Astrocyte of the spinal cord (primary cell): ENCODE results near the gene ARMC12.

Experiments
- DNase-seq: peaks from one replicate; pipeline ENCODE4 v3.0.0; 2011; ENCODE audit warnings: low read depth, low spot score
- H3K4me3 ChIP-seq: 2 replicates; pipeline ENCODE4 v1.5.1; 2011; ENCODE audit warnings: low read depth, mild to moderate bottlenecking, low read length, moderate library complexity
- in situ Hi-C: cut with HindIII; loops from 2 replicates; pipeline ENCODE4 v1.10.0; 2017; ENCODE audit warnings: low sequenced_read_pairs
- TF ChIP-seq, protein P1 (sequence below): IDR thresholded peaks from 2 replicates; pipeline ENCODE4 v1.5.1; 2012; ENCODE audit warnings: low read depth, mild to moderate bottlenecking, low read length, inconsistent platforms

ARMC12 gene

DNA sequence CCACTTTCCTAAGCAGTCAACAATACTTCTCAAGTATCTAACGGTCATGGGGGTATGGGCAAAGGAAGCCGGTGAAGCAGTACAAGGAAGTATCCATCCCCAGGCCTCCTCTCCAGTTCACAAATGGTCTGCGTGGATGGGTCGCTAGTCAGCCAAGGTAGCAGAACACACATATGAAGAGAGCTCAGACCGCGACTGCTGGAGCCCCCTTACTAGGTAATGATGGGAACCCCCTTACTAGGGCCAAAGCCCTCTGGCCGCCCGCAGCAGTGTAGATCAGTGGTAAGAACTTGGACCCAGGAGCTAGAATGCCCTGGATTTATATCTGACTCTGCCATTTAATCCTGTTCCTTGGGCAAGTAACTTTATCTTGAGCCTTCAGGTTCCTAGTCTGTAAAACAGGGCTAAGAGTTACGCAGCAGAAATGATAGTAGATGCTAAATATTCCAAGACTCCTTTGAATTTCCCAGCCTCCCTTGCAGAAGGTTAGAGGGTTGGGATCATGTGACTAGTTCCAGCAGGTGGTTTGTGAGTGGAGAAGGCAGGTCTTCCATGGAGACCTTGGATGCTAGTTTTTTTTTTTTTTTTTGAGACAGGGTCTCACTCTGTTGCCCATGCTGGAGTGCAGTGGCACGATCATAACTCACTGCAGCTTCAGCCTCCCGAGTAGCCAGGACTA lies 37.4 kb downstream of the ARMC12 start:
- no peak overlapping the region for H3K4me3 ChIP-seq
- DNase-seq = no peak
- in situ Hi-C loops = no loop called here
- TF ChIP-seq, protein P1, sequence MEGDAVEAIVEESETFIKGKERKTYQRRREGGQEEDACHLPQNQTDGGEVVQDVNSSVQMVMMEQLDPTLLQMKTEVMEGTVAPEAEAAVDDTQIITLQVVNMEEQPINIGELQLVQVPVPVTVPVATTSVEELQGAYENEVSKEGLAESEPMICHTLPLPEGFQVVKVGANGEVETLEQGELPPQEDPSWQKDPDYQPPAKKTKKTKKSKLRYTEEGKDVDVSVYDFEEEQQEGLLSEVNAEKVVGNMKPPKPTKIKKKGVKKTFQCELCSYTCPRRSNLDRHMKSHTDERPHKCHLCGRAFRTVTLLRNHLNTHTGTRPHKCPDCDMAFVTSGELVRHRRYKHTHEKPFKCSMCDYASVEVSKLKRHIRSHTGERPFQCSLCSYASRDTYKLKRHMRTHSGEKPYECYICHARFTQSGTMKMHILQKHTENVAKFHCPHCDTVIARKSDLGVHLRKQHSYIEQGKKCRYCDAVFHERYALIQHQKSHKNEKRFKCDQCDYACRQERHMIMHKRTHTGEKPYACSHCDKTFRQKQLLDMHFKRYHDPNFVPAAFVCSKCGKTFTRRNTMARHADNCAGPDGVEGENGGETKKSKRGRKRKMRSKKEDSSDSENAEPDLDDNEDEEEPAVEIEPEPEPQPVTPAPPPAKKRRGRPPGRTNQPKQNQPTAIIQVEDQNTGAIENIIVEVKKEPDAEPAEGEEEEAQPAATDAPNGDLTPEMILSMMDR = no peak

DNA sequence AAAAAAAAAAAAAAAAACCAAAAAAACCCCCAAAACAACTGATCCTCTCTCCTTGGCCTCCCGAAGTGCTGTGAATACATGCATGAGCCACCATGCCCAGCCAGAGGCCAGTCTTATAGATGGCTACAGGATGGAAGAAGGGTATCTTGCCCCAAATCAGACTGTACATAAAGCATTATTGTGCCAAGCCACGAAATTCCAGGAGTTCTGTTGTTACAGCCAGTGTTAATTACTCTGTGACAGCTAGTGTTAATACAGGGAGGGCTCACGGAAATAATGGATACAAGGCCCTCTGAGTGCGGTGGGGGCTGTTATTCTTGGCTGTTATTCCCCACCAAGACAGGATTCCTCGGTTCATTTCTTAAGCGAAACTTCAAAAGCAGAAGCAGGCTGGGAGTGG lies 38.2 kb downstream of the ARMC12 start:
- in situ Hi-C loops = no loop called here
- TF ChIP-seq, protein P1 = no peak
- no peak overlapping the region for H3K4me3 ChIP-seq
- no peak for DNase-seq

DNA sequence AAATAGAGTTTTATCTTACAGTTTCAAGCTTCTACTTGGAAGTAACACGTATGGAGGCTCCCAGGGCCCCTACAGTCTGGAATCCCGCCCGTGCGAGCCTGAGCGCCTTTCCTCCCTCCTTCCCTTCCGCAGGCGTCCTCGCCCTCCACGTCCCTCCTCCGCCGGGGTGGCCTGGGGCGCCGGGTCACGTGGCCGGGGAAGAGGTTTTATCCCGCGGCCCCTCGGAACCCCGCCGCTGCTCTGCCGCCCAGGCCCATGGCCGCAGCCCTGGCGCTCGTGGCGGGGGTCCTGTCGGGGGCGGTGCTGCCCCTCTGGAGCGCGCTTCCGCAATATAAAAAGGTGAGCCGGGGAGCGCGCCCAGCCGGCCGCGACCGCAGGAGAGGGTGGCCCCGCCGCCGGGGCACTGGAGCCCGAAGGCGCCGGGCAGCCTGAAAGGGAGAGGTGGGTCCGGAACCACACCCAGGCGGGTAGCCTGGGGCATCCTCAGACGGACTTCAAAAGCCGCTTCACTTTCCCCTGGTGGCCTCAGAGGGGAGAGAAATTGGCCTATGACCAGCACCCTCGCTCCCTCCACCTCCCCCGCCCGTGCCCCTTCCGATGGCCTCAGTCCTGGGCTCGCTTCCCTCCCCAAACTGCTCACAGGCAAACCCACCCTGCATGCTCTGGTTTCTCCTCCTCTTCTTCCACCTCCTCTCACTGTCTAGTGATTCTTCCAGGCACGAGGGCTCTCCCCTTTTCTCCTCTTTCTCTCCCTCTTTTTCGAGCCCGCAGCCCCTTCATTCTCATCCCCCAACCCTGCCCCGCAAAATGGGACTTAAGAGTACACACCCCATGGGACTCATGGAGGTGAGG lies 39.8 kb downstream of the ARMC12 start, which contains the start of gene CLPSL2:
Gene CLPSL2 (plus strand): TSS at position 235 of the 852 bp plus-strand sequence. CDS start 21 bp downstream, at position 256.
- TF ChIP-seq, protein P1 = no peak
- H3K4me3 ChIP-seq = peak within 1 kb of the TSS; percentile 27
- in situ Hi-C loops = no loop called here
- DNase-seq = no peak

DNA sequence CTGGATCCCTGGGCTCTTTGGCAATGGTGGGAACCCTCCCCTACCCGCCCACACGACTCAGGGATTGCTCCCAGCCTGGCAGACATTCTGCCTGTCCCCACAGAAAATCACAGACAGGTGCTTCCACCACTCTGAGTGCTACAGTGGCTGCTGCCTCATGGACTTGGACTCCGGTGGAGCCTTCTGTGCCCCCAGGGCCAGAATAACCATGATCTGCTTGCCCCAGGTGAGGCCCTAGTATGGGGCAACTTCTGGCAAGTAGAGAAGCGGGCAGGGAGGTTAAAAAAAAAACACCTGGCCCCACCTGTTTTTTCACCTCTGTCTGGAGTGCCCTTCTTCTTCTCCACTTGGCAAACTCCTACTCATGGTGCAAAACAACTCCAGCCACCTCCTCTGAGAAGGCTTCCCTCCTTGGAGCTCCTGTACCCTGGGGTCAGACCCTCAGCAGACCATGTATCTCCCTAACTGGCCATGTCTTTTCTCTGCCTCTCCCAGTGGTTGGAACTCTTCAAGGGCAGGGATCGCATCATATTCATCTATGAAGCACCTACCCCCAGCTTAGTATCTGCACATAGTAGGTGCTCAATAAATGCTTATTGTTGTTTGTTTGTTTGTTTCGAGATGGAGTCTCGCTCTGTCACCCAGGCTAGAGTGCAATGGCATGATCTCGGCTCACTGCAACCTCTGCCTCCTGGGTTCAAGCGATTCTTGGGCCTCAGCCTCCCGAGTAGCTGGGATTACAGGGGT lies 40.7 kb downstream of the ARMC12 start:
- in situ Hi-C loops = no loop called here
- TF ChIP-seq, protein P1 = no peak
- H3K4me3 ChIP-seq = no peak overlapping the region
- no peak for DNase-seq

DNA sequence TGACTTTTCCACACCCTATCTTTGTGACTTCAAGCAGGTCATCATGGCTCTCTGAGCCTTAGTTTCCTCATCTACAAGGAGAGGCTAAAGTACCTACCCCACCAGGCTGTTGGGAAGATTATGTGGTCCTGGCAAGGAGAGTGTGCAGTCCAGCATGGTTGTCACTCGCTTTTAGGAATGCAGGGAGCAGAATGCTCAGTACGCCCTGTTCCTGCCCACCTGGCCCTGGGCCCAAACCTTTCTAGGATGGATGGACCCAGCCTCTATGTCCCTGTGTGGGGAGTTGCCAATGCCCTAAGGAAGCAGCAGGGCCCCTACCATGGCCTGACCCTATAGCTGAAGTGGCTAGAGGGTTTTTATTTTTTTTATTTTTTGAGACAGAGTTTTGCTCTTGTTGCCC lies 41.6 kb downstream of the ARMC12 start:
- in situ Hi-C loops = no loop called here
- TF ChIP-seq, protein P1 = no peak
- no peak for DNase-seq
- H3K4me3 ChIP-seq = no peak overlapping the region

DNA sequence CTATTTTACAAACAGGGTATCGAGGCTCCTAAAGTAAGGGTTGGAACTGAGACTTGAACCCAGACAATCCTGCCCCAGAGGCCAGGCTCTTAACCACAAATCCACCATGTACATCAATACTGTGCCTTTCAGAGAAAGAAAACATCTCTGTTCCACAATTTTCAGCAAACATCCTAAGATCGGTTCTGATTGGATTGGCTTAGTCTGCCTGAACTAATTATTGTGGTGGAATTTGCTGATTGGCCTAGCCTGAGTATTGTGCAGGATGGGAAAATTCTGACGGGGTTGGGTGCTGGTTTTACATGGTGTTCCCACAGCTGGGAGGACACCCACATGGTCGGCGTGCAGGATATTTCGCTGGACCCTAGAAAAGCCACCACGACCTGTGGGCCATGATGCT lies 43.9 kb downstream of the ARMC12 start, which contains the start of gene CLPSL1:
Gene CLPSL1 (plus strand): TSS at position 301 of the 400 bp plus-strand sequence. CDS start 92 bp downstream, at position 393.
- in situ Hi-C loops = no loop called here
- TF ChIP-seq, protein P1 = no peak
- DNase-seq = no peak

More for the DNA sequence above, 43.9 kb downstream of the ARMC12 start, which contains the start of gene CLPSL1:
- no peak within 1 kb of the TSS for H3K4me3 ChIP-seq
